ENCODE data around the gene ERI3. TPM values are rescaled to one million over a fixed set of nuclear protein-coding genes. Genes with fewer than 3 reads are reported as not detected.

Gene ERI3
- total RNA-seq, 1 donor = 47.9 TPM

GRCh38 chr1:44233593-44233992 lies 121.5 kb downstream of the ERI3 start:
- no peak for TF ChIP-seq CTCF (IDR thresholded peaks at IDR 0.05; ENCODE audit: insufficient read depth, low read depth, low read length)
- no peak overlapping the region for H3K4me3 ChIP-seq (ENCODE audit: low read depth, low read length)
- no peak for DNase-seq (ENCODE audit: low read depth)

GRCh38 chr1:44230796-44231195 lies 124.3 kb downstream of the ERI3 start:
- TF ChIP-seq CTCF (IDR thresholded peaks at IDR 0.05; ENCODE audit: insufficient read depth, low read depth, low read length) = no peak
- no peak overlapping the region for H3K4me3 ChIP-seq (ENCODE audit: low read depth, low read length)
- DNase-seq (ENCODE audit: low read depth) = no peak

- no peak for DNase-seq (ENCODE audit: low read depth)
- TF ChIP-seq CTCF (IDR thresholded peaks at IDR 0.05; ENCODE audit: insufficient read depth, low read depth, low read length) = no peak
- H3K4me3 ChIP-seq (ENCODE audit: low read depth, low read length) = no peak overlapping the region
These were observed 125.5 kb downstream of the ERI3 start for GRCh38 chr1:44229435-44230167.

GRCh38 chr1:44228218-44228617 lies 126.8 kb downstream of the ERI3 start:
- no peak for TF ChIP-seq CTCF (IDR thresholded peaks at IDR 0.05; ENCODE audit: insufficient read depth, low read depth, low read length)
- no peak for DNase-seq (ENCODE audit: low read depth)

GRCh38 chr1:44227211-44227610 lies 127.8 kb downstream of the ERI3 start:
- peak; percentile 13 for DNase-seq (ENCODE audit: low read depth)
- TF ChIP-seq CTCF (IDR thresholded peaks at IDR 0.05; ENCODE audit: insufficient read depth, low read depth, low read length) = no peak
- no peak overlapping the region for H3K4me3 ChIP-seq (ENCODE audit: low read depth, low read length)

More at GRCh38 chr1:44228218-44228617, 126.8 kb downstream of the ERI3 start:
- H3K4me3 ChIP-seq (ENCODE audit: low read depth, low read length) = no peak overlapping the region

- TF ChIP-seq CTCF (IDR thresholded peaks at IDR 0.05; ENCODE audit: insufficient read depth, low read depth, low read length) = no peak
- DNase-seq (ENCODE audit: low read depth) = no peak
- H3K4me3 ChIP-seq (ENCODE audit: low read depth, low read length) = no peak overlapping the region
These were observed 129.3 kb downstream of the ERI3 start for GRCh38 chr1:44225761-44226160.

DNA sequence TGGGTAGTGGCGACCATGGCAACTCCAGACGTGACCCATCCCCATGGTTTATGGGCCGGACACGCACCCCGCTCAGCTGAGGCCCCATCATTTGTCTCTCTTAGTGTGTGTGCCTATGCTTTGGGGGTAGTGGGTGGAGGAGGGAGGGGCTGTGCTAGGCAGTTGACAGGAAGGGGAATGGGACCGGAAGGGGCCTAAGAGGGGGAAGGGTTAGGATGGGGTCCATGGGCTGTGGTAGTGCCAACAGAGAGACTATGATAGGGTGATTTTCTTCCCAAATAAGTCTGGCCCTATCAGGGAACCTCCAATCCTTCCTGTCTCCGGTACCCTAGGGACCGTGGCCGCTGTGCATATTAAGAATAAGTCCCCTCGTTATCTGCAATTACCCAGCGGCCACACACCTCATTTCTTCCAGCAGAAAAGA lies 131.9 kb downstream of the ERI3 start:
- TF ChIP-seq CTCF (IDR thresholded peaks at IDR 0.05; ENCODE audit: insufficient read depth, low read depth, low read length) = no peak
- no peak for DNase-seq (ENCODE audit: low read depth)
- H3K4me3 ChIP-seq (ENCODE audit: low read depth, low read length) = no peak overlapping the region
